Astrocyte (in vitro differentiated cells and primary cell): ENCODE data around the gene UCK1. TPM values are rescaled to one million over a fixed set of nuclear protein-coding genes. Genes with fewer than 3 reads are reported as not detected.

Experiments
- DNase-seq: peaks from one replicate; pipeline ENCODE4 v3.0.0-alpha.2; 2010; ENCODE audit warnings: low read depth
- FAIRE-seq: peaks from 2 replicates; lab custom pipeline; 2011; peaks lifted over from hg19 to GRCh38; lab: Jason Lieb, UNC
- H2AFZ ChIP-seq: 2 replicates; pipeline ENCODE4 v1.6.0; 2012; ENCODE audit warnings: low read depth, low read length, inconsistent platforms
- H3K27ac ChIP-seq: 2 replicates; pipeline ENCODE4 v1.5.1; 2011; ENCODE audit warnings: low read depth, low read length, inconsistent platforms
- H3K27me3 ChIP-seq: 2 replicates; pipeline ENCODE4 v1.6.0; 2011; ENCODE audit warnings: low read length, inconsistent platforms; ENCODE audit not compliant: insufficient read depth
- H3K36me3 ChIP-seq: 2 replicates; pipeline ENCODE4 v1.5.1; 2011; ENCODE audit warnings: low read length, inconsistent platforms; ENCODE audit not compliant: insufficient read depth
- H3K4me1 ChIP-seq: 2 replicates; pipeline ENCODE4 v1.5.1; 2011; ENCODE audit warnings: low read length, inconsistent platforms; ENCODE audit not compliant: insufficient read depth
- H3K4me2 ChIP-seq: 2 replicates; pipeline ENCODE4 v1.6.0; 2012; ENCODE audit warnings: low read length, inconsistent platforms
- H3K4me3 ChIP-seq: 2 replicates; pipeline ENCODE4 v1.5.1; 2011; ENCODE audit warnings: low read depth, mild to moderate bottlenecking, low read length, inconsistent platforms; ENCODE audit not compliant: insufficient read depth
- H3K79me2 ChIP-seq: 2 replicates; pipeline ENCODE4 v1.6.0; 2012; ENCODE audit warnings: mild to moderate bottlenecking, low read length, inconsistent platforms; ENCODE audit not compliant: insufficient read depth
- H3K9ac ChIP-seq: 2 replicates; pipeline ENCODE4 v1.6.0; 2012; ENCODE audit warnings: mild to moderate bottlenecking, low read length, inconsistent platforms
- H3K9me3 ChIP-seq: 2 replicates; pipeline ENCODE4 v1.5.1; 2012; ENCODE audit warnings: low read depth, mild to moderate bottlenecking, low read length, inconsistent platforms; ENCODE audit not compliant: insufficient read depth
- H4K20me1 ChIP-seq: 2 replicates; pipeline ENCODE4 v1.6.0; 2012; ENCODE audit warnings: low read length, inconsistent platforms; ENCODE audit not compliant: insufficient read depth
- H3K27ac Mint-ChIP-seq: one replicate; pipeline ENCODE4 v1.8.0; 2021; ENCODE audit warnings: mild to moderate bottlenecking, mixed read lengths; ENCODE audit not compliant: unreplicated experiment
- H3K27me3 Mint-ChIP-seq: one replicate; pipeline ENCODE4 v1.8.0; 2021; ENCODE audit warnings: low read depth, mixed read lengths; ENCODE audit not compliant: unreplicated experiment
- H3K36me3 Mint-ChIP-seq: one replicate; pipeline ENCODE4 v1.8.0; 2021; ENCODE audit warnings: low read depth, mixed read lengths; ENCODE audit not compliant: unreplicated experiment
- H3K4me1 Mint-ChIP-seq: one replicate; pipeline ENCODE4 v1.8.0; 2021; ENCODE audit warnings: low read depth, mixed read lengths; ENCODE audit not compliant: unreplicated experiment
- H3K4me3 Mint-ChIP-seq: one replicate; pipeline ENCODE4 v1.8.0; 2021; ENCODE audit warnings: mild to moderate bottlenecking, moderate library complexity, mixed read lengths; ENCODE audit not compliant: unreplicated experiment
- H3K9me3 Mint-ChIP-seq: one replicate; pipeline ENCODE4 v1.8.0; 2021; ENCODE audit warnings: mild to moderate bottlenecking, mixed read lengths; ENCODE audit not compliant: unreplicated experiment
- EZH2 ChIP-seq: IDR thresholded peaks from 2 replicates; pipeline ENCODE4 v1.6.1; 2012; ENCODE audit warnings: mild to moderate bottlenecking, low read length, inconsistent platforms; ENCODE audit not compliant: insufficient read depth
- total RNA-seq: library from RNA; stranded (reverse); gene quantifications from 2 replicates; pipeline ENCODE4 v1.2.1, GENCODE V29; 2021
- TF ChIP-seq, protein P1 (sequence below): IDR thresholded peaks from 2 replicates; pipeline ENCODE4 v1.5.1; 2011; ENCODE audit warnings: low read depth, mild to moderate bottlenecking, inconsistent platforms, low read length, moderate library complexity; ENCODE audit not compliant: insufficient read depth

Gene UCK1
- total RNA-seq, 1 donor from 2014 or later, result 15.4 TPM

DNA sequence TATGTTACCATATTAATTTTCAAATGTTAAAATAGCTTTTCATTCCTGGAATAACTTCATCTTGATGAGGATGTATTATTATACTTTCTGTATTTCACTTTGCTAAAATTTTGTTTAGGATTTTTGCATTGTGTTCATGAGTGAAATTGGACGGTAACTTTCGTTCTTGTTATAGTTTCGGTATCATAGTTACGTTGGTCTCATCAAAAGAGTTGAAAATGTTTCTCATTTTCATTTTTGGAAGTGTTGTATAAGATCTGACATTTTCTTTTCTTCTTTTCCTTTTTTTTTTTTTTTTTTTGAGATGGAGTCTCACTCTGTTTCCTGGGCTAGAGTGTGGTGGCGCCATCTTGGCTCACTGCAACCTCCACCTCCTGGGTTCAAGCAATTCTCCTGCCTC lies 34.3 kb upstream of the UCK1 start:
- H3K9me3 Mint-ChIP-seq, result peaks cover 18% of the 10 kb centered on the region
- Histone ChIP-seq H3K27ac (no peak overlapping the region), H2AFZ (no peak overlapping the region), H3K36me3 (no peaks in the 10 kb centered on the region), H3K4me2 (no peak overlapping the region), H3K79me2 (no peaks in the 10 kb centered on the region), H3K9me3 (no peaks in the 10 kb centered on the region), H3K4me1 (no peaks in the 10 kb centered on the region), H3K9ac (no peak overlapping the region), H4K20me1 (no peaks in the 10 kb centered on the region), H3K4me3 (no peak overlapping the region), H3K27me3 (no peaks in the 10 kb centered on the region)
- no peak for FAIRE-seq
- no peak overlapping the region for H3K4me3 Mint-ChIP-seq
- H3K27ac Mint-ChIP-seq, result no peak overlapping the region
- no peaks in the 10 kb centered on the region for H3K27me3 Mint-ChIP-seq
- DNase-seq, result no peak
- TF ChIP-seq, protein P1, sequence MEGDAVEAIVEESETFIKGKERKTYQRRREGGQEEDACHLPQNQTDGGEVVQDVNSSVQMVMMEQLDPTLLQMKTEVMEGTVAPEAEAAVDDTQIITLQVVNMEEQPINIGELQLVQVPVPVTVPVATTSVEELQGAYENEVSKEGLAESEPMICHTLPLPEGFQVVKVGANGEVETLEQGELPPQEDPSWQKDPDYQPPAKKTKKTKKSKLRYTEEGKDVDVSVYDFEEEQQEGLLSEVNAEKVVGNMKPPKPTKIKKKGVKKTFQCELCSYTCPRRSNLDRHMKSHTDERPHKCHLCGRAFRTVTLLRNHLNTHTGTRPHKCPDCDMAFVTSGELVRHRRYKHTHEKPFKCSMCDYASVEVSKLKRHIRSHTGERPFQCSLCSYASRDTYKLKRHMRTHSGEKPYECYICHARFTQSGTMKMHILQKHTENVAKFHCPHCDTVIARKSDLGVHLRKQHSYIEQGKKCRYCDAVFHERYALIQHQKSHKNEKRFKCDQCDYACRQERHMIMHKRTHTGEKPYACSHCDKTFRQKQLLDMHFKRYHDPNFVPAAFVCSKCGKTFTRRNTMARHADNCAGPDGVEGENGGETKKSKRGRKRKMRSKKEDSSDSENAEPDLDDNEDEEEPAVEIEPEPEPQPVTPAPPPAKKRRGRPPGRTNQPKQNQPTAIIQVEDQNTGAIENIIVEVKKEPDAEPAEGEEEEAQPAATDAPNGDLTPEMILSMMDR, result no peak
- TF ChIP-seq EZH2, result no peak
- peaks cover 10% of the 10 kb centered on the region for H3K36me3 Mint-ChIP-seq
- peaks cover 7% of the 10 kb centered on the region for H3K4me1 Mint-ChIP-seq

DNA sequence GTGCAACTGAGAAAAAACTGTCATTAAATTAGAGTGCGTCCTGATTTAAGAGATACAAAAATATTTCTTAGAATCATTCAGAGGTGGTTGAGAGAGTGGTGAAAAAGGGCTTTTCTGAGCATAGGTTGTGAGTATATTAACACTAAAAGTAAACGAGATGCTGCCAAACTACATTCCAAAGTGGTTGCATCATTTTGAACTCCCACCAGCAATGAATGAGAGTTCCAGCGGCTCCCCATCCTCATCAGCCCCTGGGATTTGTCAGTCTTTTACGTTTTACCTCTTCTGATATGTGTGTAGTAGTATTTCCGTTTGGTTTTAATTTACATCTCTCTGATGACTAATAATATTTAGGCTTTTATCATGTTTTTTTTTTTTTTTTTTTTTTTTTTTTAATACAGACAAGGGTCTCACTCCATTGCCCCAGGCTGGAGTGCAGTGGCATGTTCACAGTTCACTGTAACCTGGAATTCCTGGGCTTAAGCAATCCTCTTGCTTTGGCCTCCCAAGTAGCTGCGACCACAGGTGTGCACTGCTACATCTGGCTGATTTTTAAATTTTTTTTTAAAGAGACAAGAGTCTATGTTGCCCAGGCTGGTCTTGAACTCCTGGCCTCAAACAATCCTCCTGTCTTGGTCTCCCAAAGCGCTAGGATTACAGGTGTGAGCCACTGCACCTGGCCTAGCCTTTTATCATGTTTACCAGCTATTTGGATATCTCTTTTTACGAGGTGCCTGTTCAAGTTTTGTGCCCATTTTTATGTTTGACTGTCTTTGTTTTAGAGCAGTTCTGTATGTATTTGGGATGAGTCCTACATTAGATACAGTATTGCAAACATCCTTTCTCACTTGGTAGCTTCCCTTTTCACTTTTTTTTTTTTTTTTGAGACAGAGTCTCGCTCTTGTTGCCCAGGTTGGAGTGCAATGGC lies 31.2 kb upstream of the UCK1 start:
- no peaks in the 10 kb centered on the region for H3K79me2 ChIP-seq
- peaks cover under 1% of the 10 kb centered on the region for H3K27me3 Mint-ChIP-seq
- H3K9me3 Mint-ChIP-seq, result peaks cover 12% of the 10 kb centered on the region
- H3K9ac ChIP-seq, result no peak overlapping the region
- peaks cover 3% of the 10 kb centered on the region for H3K36me3 Mint-ChIP-seq
- no peak overlapping the region for H3K27ac Mint-ChIP-seq
- H3K27me3 ChIP-seq, result no peaks in the 10 kb centered on the region
- no peaks in the 10 kb centered on the region for H3K4me1 ChIP-seq
- FAIRE-seq, result no peak
- no peak overlapping the region for H3K27ac ChIP-seq
- no peak overlapping the region for H3K4me2 ChIP-seq
- H3K4me3 ChIP-seq, result no peak overlapping the region
- H2AFZ ChIP-seq, result no peak overlapping the region
- H3K36me3 ChIP-seq, result no peaks in the 10 kb centered on the region
- H3K9me3 ChIP-seq, result no peaks in the 10 kb centered on the region
- H4K20me1 ChIP-seq, result no peaks in the 10 kb centered on the region
- DNase-seq, result peak; percentile 53
- no peak overlapping the region for H3K4me3 Mint-ChIP-seq
- peaks cover 7% of the 10 kb centered on the region for H3K4me1 Mint-ChIP-seq
- TF ChIP-seq, protein P1, result no peak
- no peak for TF ChIP-seq EZH2
